Coronary artery (tissue), 2 donors: ENCODE data around the gene WDR87.

Source experiments
- DNase-seq: peaks from one replicate; pipeline ENCODE4 v3.0.0-alpha.2; 2017; ENCODE audit warnings: low spot score
- H3K27ac ChIP-seq, 2 donors: fragments of 200-600 bp; sonication (generic); one replicate each; pipeline ENCODE4 v1.5.1; 2016 to 2019
- H3K4me3 ChIP-seq: fragments of 200-600 bp; sonication (generic); 2 replicates; pipeline ENCODE4 v1.5.1; 2016; ENCODE audit warnings: mild to moderate bottlenecking, moderate library complexity
- CTCF ChIP-seq: fragments of 200-600 bp; sonication (generic); IDR thresholded peaks from one replicate; pipeline ENCODE4 v1.5.1; 2019; ENCODE audit warnings: antibody characterized with exemption

WDR87 gene

GRCh38 chr19:37938353-37938752, 32.0 kb upstream of the WDR87 start:
- no peak for TF ChIP-seq CTCF
- Histone ChIP-seq H3K4me3 (no peak overlapping the region), H3K27ac (no peak overlapping the region)
- DNase-seq: no peak

- DNase-seq: no peak
- no peak overlapping the region for H3K4me3 ChIP-seq
- TF ChIP-seq CTCF: no peak
- no peak overlapping the region for H3K27ac ChIP-seq
Observed at GRCh38 chr19:37936886-37937285, 30.5 kb upstream of the WDR87 start.

- no peak for DNase-seq
- H3K27ac ChIP-seq: no peak overlapping the region
Observed at GRCh38 chr19:37936166-37936565, 29.8 kb upstream of the WDR87 start.

GRCh38 chr19:37935341-37935740, 28.9 kb upstream of the WDR87 start:
- no peak overlapping the region for H3K27ac ChIP-seq
- no peak for DNase-seq
- no peak for TF ChIP-seq CTCF
- no peak overlapping the region for H3K4me3 ChIP-seq

More at GRCh38 chr19:37936166-37936565, 29.8 kb upstream of the WDR87 start:
- no peak overlapping the region for H3K4me3 ChIP-seq
- no peak for TF ChIP-seq CTCF

GRCh38 chr19:37933937-37934358, 27.6 kb upstream of the WDR87 start:
- no peak for DNase-seq
- no peak for TF ChIP-seq CTCF
- Histone ChIP-seq H3K4me3 (no peak overlapping the region), H3K27ac (no peak overlapping the region)

- Histone ChIP-seq H3K27ac (no peak overlapping the region), H3K4me3 (no peak overlapping the region)
- no peak for TF ChIP-seq CTCF
- DNase-seq: no peak
Observed at GRCh38 chr19:37932985-37933936, 26.9 kb upstream of the WDR87 start.
